Fibroblast of villous mesenchyme (primary cell): ENCODE results near the gene MALT1. TPM values are rescaled to one million over a fixed set of nuclear protein-coding genes. Genes with fewer than 3 reads are reported as not detected.

ENCODE experiments used
- DNase-seq: peaks from one replicate; pipeline ENCODE4 v3.0.0-alpha.2; 2010; ENCODE audit warnings: low read depth
- H3K4me3 ChIP-seq: 2 replicates; pipeline ENCODE4 v1.5.1; 2011; ENCODE audit warnings: low read depth, mild to moderate bottlenecking, low read length
- total RNA-seq: library from RNA; depleted of rRNA; stranded (reverse); fragments of >200 nt; gene quantifications from 2 replicates; pipeline ENCODE4 v1.2.3, GENCODE V29; 2012
- TF ChIP-seq, protein P1 (sequence below): IDR thresholded peaks from 2 replicates; pipeline ENCODE4 v1.5.1; 2012; ENCODE audit warnings: low read depth, mild to moderate bottlenecking, low read length; ENCODE audit not compliant: insufficient read depth

The MALT1 gene
- total RNA-seq, 1 donor, result 85.1 TPM

- H3K4me3 ChIP-seq, result no peak overlapping the region
- TF ChIP-seq, protein P1, sequence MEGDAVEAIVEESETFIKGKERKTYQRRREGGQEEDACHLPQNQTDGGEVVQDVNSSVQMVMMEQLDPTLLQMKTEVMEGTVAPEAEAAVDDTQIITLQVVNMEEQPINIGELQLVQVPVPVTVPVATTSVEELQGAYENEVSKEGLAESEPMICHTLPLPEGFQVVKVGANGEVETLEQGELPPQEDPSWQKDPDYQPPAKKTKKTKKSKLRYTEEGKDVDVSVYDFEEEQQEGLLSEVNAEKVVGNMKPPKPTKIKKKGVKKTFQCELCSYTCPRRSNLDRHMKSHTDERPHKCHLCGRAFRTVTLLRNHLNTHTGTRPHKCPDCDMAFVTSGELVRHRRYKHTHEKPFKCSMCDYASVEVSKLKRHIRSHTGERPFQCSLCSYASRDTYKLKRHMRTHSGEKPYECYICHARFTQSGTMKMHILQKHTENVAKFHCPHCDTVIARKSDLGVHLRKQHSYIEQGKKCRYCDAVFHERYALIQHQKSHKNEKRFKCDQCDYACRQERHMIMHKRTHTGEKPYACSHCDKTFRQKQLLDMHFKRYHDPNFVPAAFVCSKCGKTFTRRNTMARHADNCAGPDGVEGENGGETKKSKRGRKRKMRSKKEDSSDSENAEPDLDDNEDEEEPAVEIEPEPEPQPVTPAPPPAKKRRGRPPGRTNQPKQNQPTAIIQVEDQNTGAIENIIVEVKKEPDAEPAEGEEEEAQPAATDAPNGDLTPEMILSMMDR, result no peak
- no peak for DNase-seq
Observed at GRCh38 chr18:58654896-58655614, 16.2 kb upstream of the MALT1 start.

DNA sequence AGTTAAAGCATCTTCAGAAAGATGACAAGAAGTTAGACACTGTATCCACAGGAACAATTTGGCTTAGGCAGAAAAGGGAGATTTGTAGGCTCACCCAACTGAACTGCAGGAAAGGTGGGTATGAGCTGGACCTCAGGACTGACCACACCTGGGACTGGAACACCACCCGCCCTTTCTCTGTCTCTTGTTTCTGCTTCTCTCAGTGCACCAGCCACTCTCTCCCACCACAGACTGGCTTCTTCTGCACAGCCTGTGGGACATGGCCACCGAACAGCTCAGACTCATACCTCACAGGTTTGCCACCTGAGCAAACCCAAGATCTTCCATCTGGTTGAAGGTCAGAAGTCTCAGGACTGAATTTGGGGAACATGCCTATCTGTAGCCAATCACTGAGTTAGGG, 14.2 kb upstream of the MALT1 start:
- DNase-seq, result no peak
- no peak overlapping the region for H3K4me3 ChIP-seq
- TF ChIP-seq, protein P1, result no peak

DNA sequence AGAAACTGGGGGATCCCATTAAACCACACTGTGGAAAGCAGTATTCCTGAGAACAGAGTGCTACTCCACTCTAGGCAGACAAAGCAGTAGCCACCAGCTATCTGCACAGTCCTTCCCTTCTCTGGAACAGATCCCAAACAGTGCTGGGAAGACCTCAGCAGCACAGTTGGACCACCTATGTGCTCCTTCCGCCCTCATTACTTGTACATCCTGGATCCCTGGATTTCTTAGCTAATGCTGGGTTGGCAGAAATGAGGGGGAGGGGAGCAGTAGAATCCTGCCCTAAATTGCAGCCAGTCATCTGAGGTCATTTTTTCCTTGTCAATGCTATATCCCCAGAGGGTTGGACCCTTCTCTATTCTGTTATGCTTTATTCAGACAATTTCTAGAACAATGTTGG, 13.8 kb upstream of the MALT1 start:
- H3K4me3 ChIP-seq, result no peak overlapping the region
- DNase-seq, result no peak
- TF ChIP-seq, protein P1, result no peak

DNA sequence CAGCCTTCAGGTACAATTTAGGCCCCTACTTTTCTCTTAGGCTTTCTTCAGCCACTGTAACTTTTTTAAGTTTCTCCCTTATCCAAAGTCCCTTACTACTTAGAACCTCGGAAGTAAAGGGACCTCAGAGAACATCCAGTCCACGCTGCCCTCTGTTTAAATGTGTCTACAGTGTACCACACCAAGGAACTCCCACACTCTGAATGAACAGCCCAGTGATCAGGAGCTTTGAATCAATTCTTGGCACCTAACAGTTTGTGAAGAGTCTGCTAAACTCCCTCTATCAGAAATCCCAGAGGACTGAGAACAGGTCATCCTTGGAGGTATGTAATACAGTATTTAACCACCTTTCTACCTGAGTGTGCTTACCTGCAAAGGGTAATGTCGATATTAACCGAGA, 11.6 kb upstream of the MALT1 start:
- TF ChIP-seq, protein P1, result no peak
- DNase-seq, result no peak
- H3K4me3 ChIP-seq, result no peak overlapping the region

DNA sequence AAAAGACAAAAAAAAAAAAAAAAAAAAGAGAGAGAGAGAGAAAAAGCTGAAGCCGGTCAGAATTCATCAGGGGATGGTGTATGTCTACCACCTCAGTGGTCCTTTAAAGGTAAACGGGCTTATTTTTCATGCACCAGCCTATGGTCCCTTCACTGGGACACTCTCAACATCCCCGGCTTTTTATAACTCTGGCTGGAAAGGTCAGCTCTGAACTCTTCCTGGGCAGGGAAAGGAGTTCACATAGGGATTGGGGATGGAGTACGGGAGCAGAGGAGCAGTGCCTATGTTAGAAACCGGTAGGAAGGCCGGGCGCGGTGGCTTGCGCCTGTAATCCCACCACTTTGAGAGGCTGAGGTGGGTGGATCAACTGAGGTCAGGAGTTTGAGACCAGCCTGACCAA, 10.3 kb upstream of the MALT1 start:
- TF ChIP-seq, protein P1, result no peak
- no peak overlapping the region for H3K4me3 ChIP-seq
- DNase-seq, result no peak

- TF ChIP-seq, protein P1, result peak; percentile 48
- DNase-seq, result peak; percentile 43
- no peak overlapping the region for H3K4me3 ChIP-seq
Observed at GRCh38 chr18:58661423-58661822, 9.8 kb upstream of the MALT1 start.

DNA sequence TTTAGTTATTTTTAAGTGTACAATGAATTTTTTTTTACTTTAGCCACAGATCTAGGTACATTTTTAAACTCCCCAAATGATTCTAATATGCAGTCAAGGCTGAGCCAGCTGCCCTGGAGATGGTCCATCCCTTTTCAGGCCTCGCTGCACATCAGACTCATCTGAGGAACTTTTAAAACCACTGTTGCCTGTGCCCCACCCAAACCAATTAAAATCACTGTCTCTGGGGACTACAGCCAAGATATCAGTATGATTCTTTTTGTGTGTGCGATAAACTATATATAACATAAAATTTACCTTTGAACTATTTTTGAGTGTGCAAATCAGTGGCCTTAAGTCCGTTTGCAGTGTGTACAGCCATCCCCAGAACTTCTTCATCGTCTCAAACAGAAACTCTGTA, 9.1 kb upstream of the MALT1 start:
- TF ChIP-seq, protein P1, result no peak
- DNase-seq, result no peak
- no peak overlapping the region for H3K4me3 ChIP-seq
